PC-3 (cell line): ENCODE results near the gene F5. TPM values are rescaled to one million over a fixed set of nuclear protein-coding genes. Genes with fewer than 3 reads are reported as not detected.

ENCODE experiments used
- ATAC-seq: fragments of 200-7000 bp; cut with Tn5 transposase; 2 replicates; pipeline ENCODE4 v1.9.1; 2020; ENCODE audit warnings: mild to moderate bottlenecking, moderate library complexity
- BruUV-seq: library from RNA; stranded (reverse); fragments of 400-500 nt; replicated peaks from 2 replicates; lab custom pipeline; 2021; lab: Mats Ljungman, UMichigan
- CTCF ChIA-PET: fragments of 300-600 bp; sonication (Branson Sonifier 250); formaldehyde crosslinking; loops from one replicate; lab custom pipeline; 2022; ENCODE audit warnings: antibody characterized with exemption; lab: Charles Lee
- POLR2A ChIA-PET: fragments of 300-600 bp; sonication (Branson Sonifier 250); formaldehyde crosslinking; loops from one replicate; lab custom pipeline; 2022; ENCODE audit warnings: antibody characterized with exemption; ENCODE audit not compliant: unreplicated experiment; lab: Charles Lee
- DNase-seq: peaks from one replicate; pipeline ENCODE4 v3.0.0-alpha.2; 2015
- H2AFZ ChIP-seq: fragments of 300-600 bp; sonication (generic); 2 replicates; pipeline ENCODE4 v1.6.0; 2016; ENCODE audit warnings: antibody characterized with exemption, low read length
- H3F3A ChIP-seq: fragments of 300-600 bp; sonication (generic); one replicate; pipeline ENCODE4 v1.6.0; 2017; ENCODE audit warnings: antibody characterized with exemption, low read length, control low read depth, mild to moderate bottlenecking; ENCODE audit not compliant: unreplicated experiment
- H3K27ac ChIP-seq: fragments of 300-600 bp; sonication (generic); 2 replicates; pipeline ENCODE4 v1.5.1; 2016; ENCODE audit warnings: mild to moderate bottlenecking, low read length
- H3K27me3 ChIP-seq: fragments of 300-600 bp; sonication (generic); 2 replicates; pipeline ENCODE4 v1.6.1; 2016; ENCODE audit warnings: low read length, mixed read lengths
- H3K36me3 ChIP-seq: fragments of 300-600 bp; sonication (generic); 2 replicates; pipeline ENCODE4 v1.6.1; 2016; ENCODE audit warnings: low read depth, mixed run types, low read length, mixed read lengths
- H3K4me1 ChIP-seq: fragments of 300-600 bp; sonication (generic); 2 replicates; pipeline ENCODE4 v1.5.1; 2016; ENCODE audit warnings: low read length; ENCODE audit not compliant: insufficient read depth
- H3K4me2 ChIP-seq: fragments of 300-600 bp; sonication (generic); 2 replicates; pipeline ENCODE4 v1.6.0; 2016; ENCODE audit warnings: low read length
- H3K4me3 ChIP-seq: fragments of 300-600 bp; sonication (generic); 2 replicates; pipeline ENCODE4 v1.5.1; 2016; ENCODE audit warnings: mild to moderate bottlenecking, low read length, mixed read lengths
- H3K79me2 ChIP-seq: fragments of 300-600 bp; sonication (generic); 2 replicates; pipeline ENCODE4 v1.6.1; 2017; ENCODE audit warnings: low read length, mixed read lengths
- H3K9ac ChIP-seq: fragments of 300-600 bp; sonication (generic); 2 replicates; pipeline ENCODE4 v1.6.0; 2016; ENCODE audit warnings: mild to moderate bottlenecking, low read length
- H3K9me2 ChIP-seq: fragments of 300-600 bp; sonication (generic); replicated peaks from 2 replicates; pipeline ENCODE4 v1.6.1; 2016; ENCODE audit warnings: mixed run types, low read length, mixed read lengths
- H3K9me3 ChIP-seq: fragments of 300-600 bp; sonication (generic); 2 replicates; pipeline ENCODE4 v1.6.1; 2016; ENCODE audit warnings: low read length, mixed read lengths
- H4K20me1 ChIP-seq: fragments of 300-600 bp; sonication (generic); 2 replicates; pipeline ENCODE4 v1.6.1; 2016; ENCODE audit warnings: low read length, mixed read lengths
- CTCF ChIP-seq: fragments of 300-600 bp; sonication (generic); conservative IDR thresholded peaks from 2 replicates; pipeline ENCODE4 v1.5.1; 2017; ENCODE audit warnings: antibody characterized with exemption, low read depth, mild to moderate bottlenecking, low read length
- EZH2 ChIP-seq: fragments of 300-600 bp; sonication (generic); IDR thresholded peaks from one replicate; pipeline ENCODE4 v1.6.1; 2017; ENCODE audit warnings: antibody characterized with exemption, mild to moderate bottlenecking, low read length; ENCODE audit not compliant: unreplicated experiment
- EZH2phosphoT487 ChIP-seq: fragments of 300-600 bp; sonication (generic); IDR thresholded peaks from 2 replicates; pipeline ENCODE4 v1.6.1; 2018; ENCODE audit warnings: mild to moderate bottlenecking, antibody characterized with exemption, low read length, borderline replicate concordance
- intact Hi-C: fragments of 100-400 bp; cut with micrococcal nuclease; formaldehyde crosslinking; loops from 2 replicates; pipeline ENCODE4 v1.9.0; 2023
- total RNA-seq: library from RNA; depleted of rRNA; stranded (reverse); fragments of >200 nt; gene quantifications from 2 replicates; pipeline ENCODE4 v1.2.3, GENCODE V29; 2014

F5 gene
- total RNA-seq, 1 experiment from 2014 or later, result not detected

DNA sequence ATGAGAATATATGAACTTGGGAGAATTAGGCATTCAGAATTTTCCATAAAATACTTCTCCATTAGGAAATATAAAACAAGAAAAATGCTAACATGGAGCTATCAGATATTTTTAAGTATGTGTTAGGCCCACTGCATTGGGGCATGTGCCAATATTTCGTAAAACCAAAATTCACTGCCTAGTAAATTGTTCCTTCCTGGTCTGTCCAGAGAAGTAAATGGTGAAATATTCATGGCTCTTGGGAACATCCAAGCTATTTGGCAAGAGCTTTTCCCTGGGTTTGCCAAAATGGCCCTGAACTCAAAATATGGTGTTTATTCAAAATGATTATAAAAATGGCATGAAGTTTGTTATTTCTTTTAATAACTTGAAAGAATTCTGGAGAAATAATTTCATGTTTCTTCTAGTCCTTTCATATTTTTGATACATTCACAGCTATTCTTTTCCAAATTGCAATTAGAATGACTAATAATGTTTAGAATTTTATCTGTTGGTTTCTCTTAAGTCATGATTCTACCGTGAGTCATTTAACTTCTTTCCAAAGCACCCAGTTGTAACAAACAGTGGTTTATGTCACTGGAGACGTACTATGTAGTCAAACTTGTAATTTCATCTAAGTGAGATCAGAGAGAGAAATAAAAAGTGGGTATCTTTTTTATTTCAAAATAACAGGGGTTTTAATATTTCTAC, 74.8 kb downstream of the F5 start:
- peaks cover 5% of the 10 kb centered on the region for H3F3A ChIP-seq
- H3K4me1 ChIP-seq, result peaks cover 44% of the 10 kb centered on the region
- H3K9ac ChIP-seq, result no peak overlapping the region
- no peaks in the 10 kb centered on the region for H3K9me3 ChIP-seq
- H3K9me2 ChIP-seq, result no peaks in the 10 kb centered on the region
- CTCF ChIA-PET, result interaction anchor here (1.0 kb wide), 1 partner anchor 25 kb away, joined by 3 read pairs; no protein-coding TSS in a partner anchor
- H3K27ac ChIP-seq, result peak overlapping the region; percentile 29
- peak overlapping the region; percentile 26 for H3K4me2 ChIP-seq
- BruUV-seq, result no TSS peak
- H3K27me3 ChIP-seq, result no peaks in the 10 kb centered on the region
- H2AFZ ChIP-seq, result no peak overlapping the region
- ATAC-seq (peak; percentile 79), DNase-seq (peak; percentile 93)
- POLR2A ChIA-PET, result interaction anchor here (0.6 to 1.2 kb wide), 3 partner anchors 18 to 45 kb away, joined by 3 to 5 read pairs (median 5); partner anchors contain the start of gene SLC19A2
- no peak overlapping the region for H3K4me3 ChIP-seq
- no peaks in the 10 kb centered on the region for H3K79me2 ChIP-seq
- intact Hi-C loops, result no loop called here
- no peaks in the 10 kb centered on the region for H3K36me3 ChIP-seq
- H4K20me1 ChIP-seq, result no peaks in the 10 kb centered on the region
- TF ChIP-seq EZH2 (no peak), EZH2phosphoT487 (no peak), CTCF (no peak)

- H3K9ac ChIP-seq, result no peak overlapping the region
- no peak overlapping the region for H3K4me2 ChIP-seq
- ChIA-PET CTCF (interaction anchor here (0.6 kb wide), 2 partner anchors 15 to 21 kb away, joined by 3 read pairs; no protein-coding TSS in a partner anchor), POLR2A (interaction anchor here (0.7 kb wide), 1 partner anchor 1004 kb away, joined by 3 read pairs; no protein-coding TSS in a partner anchor)
- H3K27me3 ChIP-seq, result no peaks in the 10 kb centered on the region
- no peaks in the 10 kb centered on the region for H3K79me2 ChIP-seq
- TF ChIP-seq CTCF, result no peak
- no peak for TF ChIP-seq EZH2
- TF ChIP-seq EZH2phosphoT487, result no peak
- H3K27ac ChIP-seq, result no peak overlapping the region
- H2AFZ ChIP-seq, result no peak overlapping the region
- peaks cover 39% of the 10 kb centered on the region for H3K4me1 ChIP-seq
- peaks cover 5% of the 10 kb centered on the region for H3F3A ChIP-seq
- H3K4me3 ChIP-seq, result no peak overlapping the region
- H4K20me1 ChIP-seq, result no peaks in the 10 kb centered on the region
- DNase-seq (no peak), ATAC-seq (no peak)
- H3K9me3 ChIP-seq, result no peaks in the 10 kb centered on the region
- H3K9me2 ChIP-seq, result no peaks in the 10 kb centered on the region
- intact Hi-C loops, result no loop called here
- no TSS peak for BruUV-seq
- H3K36me3 ChIP-seq, result no peaks in the 10 kb centered on the region
These were observed 76.2 kb downstream of the F5 start for GRCh38 chr1:169510060-169510459.

GRCh38 chr1:169509354-169509753, 76.9 kb downstream of the F5 start:
- Histone ChIP-seq H2AFZ (no peak overlapping the region), H3K4me1 (peaks cover 32% of the 10 kb centered on the region), H3K27me3 (no peaks in the 10 kb centered on the region), H3K9me3 (no peaks in the 10 kb centered on the region), H3K79me2 (no peaks in the 10 kb centered on the region), H4K20me1 (no peaks in the 10 kb centered on the region), H3K36me3 (no peaks in the 10 kb centered on the region), H3K9me2 (no peaks in the 10 kb centered on the region), H3K27ac (no peak overlapping the region), H3K4me3 (no peak overlapping the region), H3K4me2 (no peak overlapping the region), H3K9ac (no peak overlapping the region), H3F3A (peaks cover 5% of the 10 kb centered on the region)
- ChIA-PET POLR2A (no interaction called here), CTCF (interaction anchor here (0.6 kb wide), 2 partner anchors 14 to 21 kb away, joined by 3 read pairs; no protein-coding TSS in a partner anchor)
- peak; percentile 35; the same call in 1 of the 2 replicates for ATAC-seq
- no peak for DNase-seq
- intact Hi-C loops, result loop anchor here (1.0 kb wide), 1 partner anchor 23 kb away; no protein-coding TSS in a partner anchor
- no TSS peak for BruUV-seq
- peak; percentile 26 for TF ChIP-seq CTCF
- no peak for TF ChIP-seq EZH2
- TF ChIP-seq EZH2phosphoT487, result no peak
